COLO668 (cell line): ENCODE results near the gene FCRL5.
A peak's percentile ranks its signal among the peaks of the same experiment; 100 is the strongest.

Experiments
- DNase-seq: peaks from one replicate; lab custom pipeline; 2025; ENCODE audit not compliant: unreplicated experiment; lab: John Stamatoyannopoulos, UW

The FCRL5 gene

GRCh38 chr1:157490467-157491165, 61.7 kb downstream of the FCRL5 start:
- peak; percentile 72 for DNase-seq

- no peak for DNase-seq
These were observed 64.2 kb downstream of the FCRL5 start for GRCh38 chr1:157488156-157488555.

- no peak for DNase-seq
These were observed 64.8 kb downstream of the FCRL5 start for GRCh38 chr1:157487504-157487903.

GRCh38 chr1:157487096-157487495, 65.2 kb downstream of the FCRL5 start:
- no peak for DNase-seq

- DNase-seq: peak; percentile 33
These were observed 65.9 kb downstream of the FCRL5 start for GRCh38 chr1:157486400-157486799.

- DNase-seq: no peak
These were observed 66.5 kb downstream of the FCRL5 start for GRCh38 chr1:157485793-157486192.

- no peak for DNase-seq
These were observed 67.7 kb downstream of the FCRL5 start for GRCh38 chr1:157484573-157484972.

- DNase-seq: no peak
These were observed 68.7 kb downstream of the FCRL5 start for GRCh38 chr1:157483635-157484034.

- DNase-seq: no peak
These were observed 69.6 kb downstream of the FCRL5 start for GRCh38 chr1:157482717-157483116.

- DNase-seq: no peak
These were observed 70.1 kb downstream of the FCRL5 start for GRCh38 chr1:157482174-157482573.

GRCh38 chr1:157478030-157478429, 74.3 kb downstream of the FCRL5 start:
- no peak for DNase-seq

GRCh38 chr1:157477419-157477818, 74.9 kb downstream of the FCRL5 start:
- no peak for DNase-seq

- no peak for DNase-seq
These were observed 79.4 kb downstream of the FCRL5 start for GRCh38 chr1:157472959-157473358.

- DNase-seq: peak; percentile 18
These were observed 80.1 kb downstream of the FCRL5 start for GRCh38 chr1:157472056-157472701.

GRCh38 chr1:157471531-157471930, 80.8 kb downstream of the FCRL5 start:
- no peak for DNase-seq

GRCh38 chr1:157469752-157470675, 82.3 kb downstream of the FCRL5 start:
- no peak for DNase-seq

- DNase-seq: no peak
These were observed 83.0 kb downstream of the FCRL5 start for GRCh38 chr1:157469300-157469699.

- no peak for DNase-seq
These were observed 86.3 kb downstream of the FCRL5 start for GRCh38 chr1:157466011-157466410.
